NT2/D1 (cell line): ENCODE data around the gene ARHGEF4.

Source experiments
- DNase-seq: peaks from one replicate; pipeline ENCODE4 v3.0.0-alpha.2; 2011; ENCODE audit warnings: low read depth, low spot score
- H3K27me3 ChIP-seq: 2 replicates; pipeline ENCODE4 v1.6.0; 2011; ENCODE audit warnings: mild to moderate bottlenecking; ENCODE audit not compliant: insufficient read length, insufficient read depth
- H3K36me3 ChIP-seq: 2 replicates; pipeline ENCODE4 v1.6.1; 2011; ENCODE audit warnings: mild to moderate bottlenecking, low read length, mixed read lengths; ENCODE audit not compliant: insufficient read depth, insufficient read length
- H3K4me1 ChIP-seq: 2 replicates; pipeline ENCODE4 v1.5.1; 2011; ENCODE audit not compliant: insufficient read depth, insufficient read length
- H3K4me3 ChIP-seq: 2 replicates; pipeline ENCODE4 v1.5.1; 2011; ENCODE audit warnings: low read depth; ENCODE audit not compliant: insufficient read length
- H3K9ac ChIP-seq: 2 replicates; pipeline ENCODE4 v1.6.0; 2011; ENCODE audit warnings: low read depth; ENCODE audit not compliant: insufficient read length
- H3K9me3 ChIP-seq: 2 replicates; pipeline ENCODE4 v1.5.1; 2011; ENCODE audit warnings: mild to moderate bottlenecking, low read length; ENCODE audit not compliant: insufficient read depth
- SUZ12 ChIP-seq: IDR thresholded peaks from 2 replicates; pipeline ENCODE4 v1.6.1; 2011; ENCODE audit not compliant: insufficient read length, insufficient read depth; ENCODE audit errors: extremely low read depth
- YY1 ChIP-seq: IDR thresholded peaks from 2 replicates; pipeline ENCODE4 v1.6.1; 2011; ENCODE audit not compliant: insufficient read length, insufficient read depth
- ZNF274 ChIP-seq: IDR thresholded peaks from 2 replicates; pipeline ENCODE4 v1.6.1; 2011; ENCODE audit warnings: mild to moderate bottlenecking, low read depth, low read length

Gene ARHGEF4

GRCh38 chr2:130845505-130846085 lies 8.9 kb downstream of the ARHGEF4 start:
- Histone ChIP-seq H3K36me3 (no peaks in the 10 kb centered on the region), H3K4me3 (no peak overlapping the region), H3K9ac (peak overlapping the region; percentile 23), H3K27me3 (no peaks in the 10 kb centered on the region), H3K9me3 (no peaks in the 10 kb centered on the region), H3K4me1 (peaks cover 31% of the 10 kb centered on the region)
- TF ChIP-seq SUZ12, result no peak
- no peak for TF ChIP-seq ZNF274
- TF ChIP-seq YY1, result no peak
- DNase-seq, result no peak

GRCh38 chr2:130846233-130846632 lies 9.5 kb downstream of the ARHGEF4 start:
- H3K4me3 ChIP-seq, result no peak overlapping the region
- TF ChIP-seq SUZ12 (no peak), YY1 (no peak), ZNF274 (no peak)
- no peak for DNase-seq
- no peaks in the 10 kb centered on the region for H3K36me3 ChIP-seq
- peaks cover 31% of the 10 kb centered on the region for H3K4me1 ChIP-seq
- no peaks in the 10 kb centered on the region for H3K9me3 ChIP-seq
- H3K27me3 ChIP-seq, result no peaks in the 10 kb centered on the region
- H3K9ac ChIP-seq, result peak overlapping the region; percentile 23

- Histone ChIP-seq H3K9ac (peak overlapping the region; percentile 6), H3K27me3 (no peaks in the 10 kb centered on the region), H3K9me3 (no peaks in the 10 kb centered on the region), H3K4me3 (no peak overlapping the region), H3K36me3 (no peaks in the 10 kb centered on the region), H3K4me1 (peaks cover 31% of the 10 kb centered on the region)
- no peak for TF ChIP-seq YY1
- TF ChIP-seq SUZ12, result no peak
- TF ChIP-seq ZNF274, result no peak
- no peak for DNase-seq
Measured at GRCh38 chr2:130846686-130847375, 10.1 kb downstream of the ARHGEF4 start.

- Histone ChIP-seq H3K9me3 (no peaks in the 10 kb centered on the region), H3K36me3 (no peaks in the 10 kb centered on the region), H3K9ac (peak overlapping the region; percentile 17), H3K27me3 (no peaks in the 10 kb centered on the region), H3K4me3 (no peak overlapping the region), H3K4me1 (peaks cover 26% of the 10 kb centered on the region)
- no peak for DNase-seq
- TF ChIP-seq ZNF274, result no peak
- TF ChIP-seq YY1, result no peak
- no peak for TF ChIP-seq SUZ12
Measured at GRCh38 chr2:130847776-130848525, 11.2 kb downstream of the ARHGEF4 start.

- Histone ChIP-seq H3K4me3 (no peak overlapping the region), H3K9me3 (no peaks in the 10 kb centered on the region), H3K4me1 (peaks cover 19% of the 10 kb centered on the region), H3K9ac (peak overlapping the region; percentile 17), H3K36me3 (no peaks in the 10 kb centered on the region), H3K27me3 (no peaks in the 10 kb centered on the region)
- no peak for DNase-seq
- TF ChIP-seq ZNF274 (no peak), YY1 (no peak), SUZ12 (no peak)
Measured at GRCh38 chr2:130848526-130849210, 12.0 kb downstream of the ARHGEF4 start.

- Histone ChIP-seq H3K36me3 (peaks cover under 1% of the 10 kb centered on the region), H3K4me1 (peaks cover 11% of the 10 kb centered on the region), H3K4me3 (no peak overlapping the region), H3K9me3 (peaks cover 2% of the 10 kb centered on the region; the same call in 1 of the 2 replicates), H3K9ac (no peak overlapping the region), H3K27me3 (no peaks in the 10 kb centered on the region)
- no peak for DNase-seq
- no peak for TF ChIP-seq SUZ12
- no peak for TF ChIP-seq YY1
- TF ChIP-seq ZNF274, result no peak
Measured at GRCh38 chr2:130849896-130850787, 13.4 kb downstream of the ARHGEF4 start.
